ENCODE results near the gene SLC6A8.
A peak's percentile ranks its signal among the peaks of the same experiment; 100 is the strongest.

The SLC6A8 gene

DNA sequence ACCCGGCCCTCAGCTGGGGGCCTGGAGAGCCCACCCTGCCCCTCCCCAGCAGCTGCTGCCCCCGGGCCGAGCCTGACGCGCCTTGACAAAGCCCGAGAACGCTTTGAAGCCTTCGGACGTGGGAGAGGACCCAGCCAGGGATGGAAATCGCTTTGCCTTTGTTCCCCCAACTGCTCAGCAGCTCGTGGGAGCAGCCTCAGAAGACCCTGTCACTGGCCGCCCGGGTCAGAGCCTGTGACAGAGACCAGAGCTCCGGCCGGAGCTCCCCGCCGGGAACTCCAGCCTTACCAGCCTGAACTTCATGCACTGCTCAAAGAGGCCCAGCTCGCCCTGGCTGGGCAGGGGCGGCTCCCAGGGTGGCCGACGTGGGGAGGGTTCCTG is 2.6 kb upstream of the SLC6A8 start:
- intact Hi-C loops (cut with DNase I; ENCODE audit: low total_unique reads) = no loop called here
- Histone ChIP-seq H3K36me3 (no peaks in the 10 kb centered on the region), H3K27me3 (no peaks in the 10 kb centered on the region), H3K4me1 (peaks cover 0 to 15% (median 7%) of the 10 kb centered on the region in 4 donors), H3K27ac (no peak overlapping the region), H3K9me3 (no peaks in the 10 kb centered on the region), H3K4me3 (no peak overlapping the region)
- DNase-seq = no peak
- TF ChIP-seq, protein P1, sequence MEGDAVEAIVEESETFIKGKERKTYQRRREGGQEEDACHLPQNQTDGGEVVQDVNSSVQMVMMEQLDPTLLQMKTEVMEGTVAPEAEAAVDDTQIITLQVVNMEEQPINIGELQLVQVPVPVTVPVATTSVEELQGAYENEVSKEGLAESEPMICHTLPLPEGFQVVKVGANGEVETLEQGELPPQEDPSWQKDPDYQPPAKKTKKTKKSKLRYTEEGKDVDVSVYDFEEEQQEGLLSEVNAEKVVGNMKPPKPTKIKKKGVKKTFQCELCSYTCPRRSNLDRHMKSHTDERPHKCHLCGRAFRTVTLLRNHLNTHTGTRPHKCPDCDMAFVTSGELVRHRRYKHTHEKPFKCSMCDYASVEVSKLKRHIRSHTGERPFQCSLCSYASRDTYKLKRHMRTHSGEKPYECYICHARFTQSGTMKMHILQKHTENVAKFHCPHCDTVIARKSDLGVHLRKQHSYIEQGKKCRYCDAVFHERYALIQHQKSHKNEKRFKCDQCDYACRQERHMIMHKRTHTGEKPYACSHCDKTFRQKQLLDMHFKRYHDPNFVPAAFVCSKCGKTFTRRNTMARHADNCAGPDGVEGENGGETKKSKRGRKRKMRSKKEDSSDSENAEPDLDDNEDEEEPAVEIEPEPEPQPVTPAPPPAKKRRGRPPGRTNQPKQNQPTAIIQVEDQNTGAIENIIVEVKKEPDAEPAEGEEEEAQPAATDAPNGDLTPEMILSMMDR (IDR thresholded peaks at IDR 0.05) = no peak

DNA sequence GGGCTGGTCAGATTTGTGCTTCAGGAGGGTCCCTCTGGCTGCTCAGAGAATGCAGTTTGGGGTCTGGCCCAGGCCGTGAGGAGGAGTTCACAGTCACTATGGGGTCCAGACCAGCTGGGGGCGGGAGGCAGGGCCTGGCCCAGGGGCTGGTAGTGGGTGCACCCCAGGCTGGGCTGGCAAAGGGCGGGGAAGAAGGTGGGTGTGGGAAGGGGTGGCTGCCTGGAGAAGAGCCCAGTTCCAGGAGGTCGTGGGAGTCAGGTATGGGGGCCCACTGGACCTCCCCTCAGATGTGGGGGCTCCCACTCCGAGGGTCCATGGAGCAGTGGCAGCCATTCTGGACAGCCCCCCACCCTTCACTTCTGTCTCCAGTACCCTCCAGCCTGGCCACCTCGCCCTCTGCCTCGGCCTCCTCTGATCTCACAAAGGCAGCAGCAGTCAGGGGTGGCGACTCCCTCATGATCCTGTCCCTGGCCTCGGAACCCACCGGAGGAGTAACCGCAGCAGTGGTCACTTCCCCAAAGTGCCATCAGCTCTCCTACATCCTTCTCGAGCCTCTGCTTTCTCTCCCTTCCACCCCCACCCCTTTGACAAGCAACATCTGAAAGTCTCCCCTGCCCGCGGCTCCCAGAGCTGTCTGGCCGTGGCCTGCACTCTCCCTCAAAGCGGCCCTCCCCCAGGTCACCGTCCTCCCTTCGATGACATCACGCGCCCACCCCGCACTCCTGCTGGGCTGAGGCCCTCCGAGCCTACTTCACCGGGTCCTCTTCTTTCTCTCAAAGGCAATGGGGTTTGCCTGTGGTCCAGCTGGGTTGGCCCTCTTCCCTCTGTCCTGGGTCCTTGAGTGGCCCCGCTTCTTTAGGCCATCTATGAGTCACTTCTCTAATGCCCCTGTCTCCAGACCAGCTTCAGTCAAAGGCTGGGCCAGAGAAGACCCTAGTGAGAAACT is 1.7 kb upstream of the SLC6A8 start:
- intact Hi-C loops (cut with DNase I; ENCODE audit: low total_unique reads) = no loop called here
- TF ChIP-seq, protein P1 (IDR thresholded peaks at IDR 0.05) = no peak
- H3K27me3 ChIP-seq = no peaks in the 10 kb centered on the region
- peaks cover 0 to 16% (median 9%) of the 10 kb centered on the region in 4 donors for H3K4me1 ChIP-seq
- no peak overlapping the region for H3K4me3 ChIP-seq
- H3K27ac ChIP-seq = no peak overlapping the region
- H3K36me3 ChIP-seq = no peaks in the 10 kb centered on the region
- H3K9me3 ChIP-seq = no peaks in the 10 kb centered on the region
- DNase-seq = no peak

DNA sequence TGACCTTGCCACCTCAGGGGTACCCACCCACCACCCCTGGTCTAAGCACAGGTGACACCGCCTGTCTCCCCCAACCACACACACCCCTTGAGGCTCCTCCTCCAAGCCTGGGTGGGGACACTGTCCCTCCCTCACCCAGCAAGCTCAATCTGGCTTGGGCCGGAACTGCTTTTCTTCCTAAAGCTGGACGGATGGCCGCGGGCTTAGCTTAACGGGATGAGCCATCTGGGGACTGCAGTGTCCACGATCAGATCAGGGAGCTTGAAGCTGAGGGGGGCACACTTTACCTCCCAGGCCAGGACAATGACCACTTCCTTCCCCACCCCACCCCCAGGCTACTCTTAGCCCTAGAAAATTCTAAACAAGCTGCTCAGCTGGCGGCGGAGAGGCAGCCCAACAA is 1.0 kb upstream of the SLC6A8 start:
- intact Hi-C loops (cut with DNase I; ENCODE audit: low total_unique reads) = no loop called here
- TF ChIP-seq, protein P1 (IDR thresholded peaks at IDR 0.05) = no peak
- Histone ChIP-seq H3K36me3 (no peaks in the 10 kb centered on the region), H3K27me3 (no peaks in the 10 kb centered on the region), H3K27ac (peak overlapping the region in 1 of 2 donors; percentile 71), H3K4me3 (no peak overlapping the region), H3K4me1 (peaks cover 0 to 16% (median 9%) of the 10 kb centered on the region in 4 donors), H3K9me3 (no peaks in the 10 kb centered on the region)
- DNase-seq = no peak

DNA sequence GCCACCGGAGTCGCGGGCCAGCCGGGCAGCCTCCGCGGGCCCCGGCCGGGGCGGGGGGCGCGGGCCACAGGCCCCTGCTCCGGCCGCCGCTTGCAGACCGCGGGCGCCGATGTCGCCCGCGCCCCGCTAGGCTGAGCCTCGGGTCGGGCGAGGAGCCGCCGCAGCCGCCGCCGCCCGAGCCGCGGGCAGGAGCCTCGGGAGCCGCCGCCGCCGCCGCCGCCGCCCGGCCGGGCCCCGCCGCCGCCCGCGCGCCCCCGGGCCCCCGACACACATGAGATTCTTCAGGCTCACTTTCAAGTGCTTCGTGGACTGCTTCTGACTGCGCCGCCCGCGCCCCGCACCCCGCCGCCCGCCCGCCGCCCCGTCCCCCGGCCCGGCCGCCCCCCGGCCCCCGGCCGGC is 345 bp downstream of the SLC6A8 start:
- no peak for DNase-seq
- no peaks in the 10 kb centered on the region for H3K9me3 ChIP-seq
- TF ChIP-seq, protein P1 (IDR thresholded peaks at IDR 0.05) = no peak
- H3K27ac ChIP-seq = peak overlapping the region in 1 of 2 donors; percentile 65
- H3K4me3 ChIP-seq = peak overlapping the region; percentile 60 to 66
- intact Hi-C loops (cut with DNase I; ENCODE audit: low total_unique reads) = no loop called here
- H3K36me3 ChIP-seq = no peaks in the 10 kb centered on the region
- peaks cover 0 to 16% (median 9%) of the 10 kb centered on the region in 4 donors for H3K4me1 ChIP-seq
- H3K27me3 ChIP-seq = no peaks in the 10 kb centered on the region

DNA sequence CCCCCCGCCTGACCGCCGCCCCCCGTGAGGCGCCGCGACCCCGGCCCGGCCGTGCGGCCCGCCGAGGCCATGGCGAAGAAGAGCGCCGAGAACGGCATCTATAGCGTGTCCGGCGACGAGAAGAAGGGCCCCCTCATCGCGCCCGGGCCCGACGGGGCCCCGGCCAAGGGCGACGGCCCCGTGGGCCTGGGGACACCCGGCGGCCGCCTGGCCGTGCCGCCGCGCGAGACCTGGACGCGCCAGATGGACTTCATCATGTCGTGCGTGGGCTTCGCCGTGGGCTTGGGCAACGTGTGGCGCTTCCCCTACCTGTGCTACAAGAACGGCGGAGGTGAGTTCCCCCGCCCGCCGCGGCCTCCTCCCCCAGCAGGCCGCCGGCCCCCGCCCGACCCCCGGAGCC is 780 bp downstream of the SLC6A8 start:
- peaks cover 0 to 4% (median 0%) of the 10 kb centered on the region in 3 donors for H3K36me3 ChIP-seq
- H3K4me3 ChIP-seq = peak overlapping the region; percentile 60 to 66
- no peaks in the 10 kb centered on the region for H3K9me3 ChIP-seq
- peaks cover 0 to 16% (median 9%) of the 10 kb centered on the region in 4 donors for H3K4me1 ChIP-seq
- TF ChIP-seq, protein P1 (IDR thresholded peaks at IDR 0.05) = no peak
- no peaks in the 10 kb centered on the region for H3K27me3 ChIP-seq
- DNase-seq = no peak
- H3K27ac ChIP-seq = peak overlapping the region; percentile 74 to 75
- intact Hi-C loops (cut with DNase I; ENCODE audit: low total_unique reads) = no loop called here
